H1 (cell line): ENCODE results near the gene MLEC. TPM values are rescaled to one million over a fixed set of nuclear protein-coding genes. Genes with fewer than 3 reads are reported as not detected.

Experiments used
- SAP30 ChIP-seq: fragments of 300-600 bp; sonication (generic); IDR thresholded peaks from 2 replicates; pipeline ENCODE4 v1.7.1; 2012; ENCODE audit warnings: low read length, moderate library complexity, mild to moderate bottlenecking, inconsistent platforms; ENCODE audit not compliant: insufficient read depth, insufficient replicate concordance
- SP1 ChIP-seq: IDR thresholded peaks from 2 replicates; pipeline ENCODE4 v1.6.1; 2011; ENCODE audit warnings: low read depth, low read length
- TAF7 ChIP-seq: optimal IDR thresholded peaks from 2 replicates; pipeline ENCODE3; 2011; ENCODE audit warnings: low read depth, mild to moderate bottlenecking, inconsistent platforms, low read length, moderate library complexity, borderline replicate concordance
- polyA plus RNA-seq, 7 experiments: library from polyadenylated mRNA; depleted of rRNA in 3 of 7; stranded (reverse) in 5 of 7; unstranded in 2 of 7; fragments of >200 nt in 5 of 7; fragments of 200-250 nt in 2 of 7; gene quantifications; 1 replicate in 5 of 7; 2 replicates in 1 of 7; 4 replicates in 1 of 7; pipeline versions ENCODE4 v1.2.1 to v1.2.3, GENCODE V29; 2011 to 2013; ENCODE audit warnings: missing spikeins in 2 of 7, mixed read lengths in 2 of 7
- total RNA-seq: library from RNA; stranded (reverse); fragmentation: NEBNext Ultra II Directional; extraction: Animal tissue kit (Norgen Biotek cat#: 25700); gene quantifications from 2 replicates; pipeline ENCODE4 v1.2.1, GENCODE V29; 2021
- TF ChIP-seq, protein P1 (sequence below): fragments of 300-600 bp; sonication (generic); IDR thresholded peaks from 2 replicates; pipeline ENCODE4 v1.7.1; 2012; ENCODE audit warnings: low read length, moderate library complexity, mild to moderate bottlenecking, inconsistent platforms; ENCODE audit not compliant: insufficient replicate concordance

The MLEC gene
- total and polyA plus RNA-seq, 2 of the 8 experiments (the other 6 are each of a cell fraction or from before 2014, with no cell fraction given): 37.1 to 260 TPM

DNA sequence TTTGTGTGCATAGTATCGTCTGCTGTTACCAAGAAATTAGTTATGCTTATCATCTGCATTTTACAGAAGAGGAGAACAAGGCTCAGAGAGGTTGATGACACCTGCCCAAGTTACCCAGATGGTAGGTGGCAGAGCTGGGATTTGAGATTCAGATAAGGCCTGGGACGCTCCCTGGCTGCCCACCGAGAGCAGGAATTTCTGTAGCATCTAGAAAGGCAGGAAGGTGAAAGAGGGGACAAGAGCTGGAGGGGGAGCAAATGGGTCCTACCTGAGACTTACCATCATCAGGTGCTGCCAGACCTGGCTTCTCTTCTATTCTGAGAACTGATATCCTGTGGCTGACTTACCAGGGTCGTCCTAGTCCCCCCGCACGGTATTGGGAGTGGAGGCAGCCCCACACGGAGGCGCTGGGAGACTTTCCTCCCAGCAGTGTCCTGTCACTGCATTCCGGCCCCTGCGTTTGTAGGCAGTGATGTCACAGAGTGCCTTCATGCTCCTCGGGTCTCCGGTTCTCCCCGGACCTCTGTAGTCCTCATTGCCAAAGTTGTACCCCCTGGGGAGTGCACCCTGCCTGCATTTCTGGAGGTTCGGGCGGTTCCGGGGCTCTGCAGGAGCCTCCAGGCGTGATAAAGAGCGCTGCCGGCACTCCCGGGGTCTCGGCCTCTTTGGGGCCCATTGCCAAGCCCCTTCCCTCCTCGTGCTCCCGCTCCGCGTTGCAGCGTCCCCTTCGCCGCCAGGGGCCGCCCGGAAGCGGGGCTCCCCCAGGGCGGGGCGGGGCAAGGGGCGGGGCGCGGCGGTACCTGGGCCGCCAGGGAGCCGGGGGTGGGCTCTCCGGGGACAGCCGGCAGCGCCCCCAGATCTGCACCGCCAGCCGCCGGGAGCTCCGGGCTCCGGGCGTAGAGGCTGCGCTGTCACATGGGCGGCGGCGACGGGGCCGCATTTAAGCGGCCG, 46.9 kb upstream of the MLEC start, which contains the start of gene CABP1 (continued):
- TF ChIP-seq, protein P1, sequence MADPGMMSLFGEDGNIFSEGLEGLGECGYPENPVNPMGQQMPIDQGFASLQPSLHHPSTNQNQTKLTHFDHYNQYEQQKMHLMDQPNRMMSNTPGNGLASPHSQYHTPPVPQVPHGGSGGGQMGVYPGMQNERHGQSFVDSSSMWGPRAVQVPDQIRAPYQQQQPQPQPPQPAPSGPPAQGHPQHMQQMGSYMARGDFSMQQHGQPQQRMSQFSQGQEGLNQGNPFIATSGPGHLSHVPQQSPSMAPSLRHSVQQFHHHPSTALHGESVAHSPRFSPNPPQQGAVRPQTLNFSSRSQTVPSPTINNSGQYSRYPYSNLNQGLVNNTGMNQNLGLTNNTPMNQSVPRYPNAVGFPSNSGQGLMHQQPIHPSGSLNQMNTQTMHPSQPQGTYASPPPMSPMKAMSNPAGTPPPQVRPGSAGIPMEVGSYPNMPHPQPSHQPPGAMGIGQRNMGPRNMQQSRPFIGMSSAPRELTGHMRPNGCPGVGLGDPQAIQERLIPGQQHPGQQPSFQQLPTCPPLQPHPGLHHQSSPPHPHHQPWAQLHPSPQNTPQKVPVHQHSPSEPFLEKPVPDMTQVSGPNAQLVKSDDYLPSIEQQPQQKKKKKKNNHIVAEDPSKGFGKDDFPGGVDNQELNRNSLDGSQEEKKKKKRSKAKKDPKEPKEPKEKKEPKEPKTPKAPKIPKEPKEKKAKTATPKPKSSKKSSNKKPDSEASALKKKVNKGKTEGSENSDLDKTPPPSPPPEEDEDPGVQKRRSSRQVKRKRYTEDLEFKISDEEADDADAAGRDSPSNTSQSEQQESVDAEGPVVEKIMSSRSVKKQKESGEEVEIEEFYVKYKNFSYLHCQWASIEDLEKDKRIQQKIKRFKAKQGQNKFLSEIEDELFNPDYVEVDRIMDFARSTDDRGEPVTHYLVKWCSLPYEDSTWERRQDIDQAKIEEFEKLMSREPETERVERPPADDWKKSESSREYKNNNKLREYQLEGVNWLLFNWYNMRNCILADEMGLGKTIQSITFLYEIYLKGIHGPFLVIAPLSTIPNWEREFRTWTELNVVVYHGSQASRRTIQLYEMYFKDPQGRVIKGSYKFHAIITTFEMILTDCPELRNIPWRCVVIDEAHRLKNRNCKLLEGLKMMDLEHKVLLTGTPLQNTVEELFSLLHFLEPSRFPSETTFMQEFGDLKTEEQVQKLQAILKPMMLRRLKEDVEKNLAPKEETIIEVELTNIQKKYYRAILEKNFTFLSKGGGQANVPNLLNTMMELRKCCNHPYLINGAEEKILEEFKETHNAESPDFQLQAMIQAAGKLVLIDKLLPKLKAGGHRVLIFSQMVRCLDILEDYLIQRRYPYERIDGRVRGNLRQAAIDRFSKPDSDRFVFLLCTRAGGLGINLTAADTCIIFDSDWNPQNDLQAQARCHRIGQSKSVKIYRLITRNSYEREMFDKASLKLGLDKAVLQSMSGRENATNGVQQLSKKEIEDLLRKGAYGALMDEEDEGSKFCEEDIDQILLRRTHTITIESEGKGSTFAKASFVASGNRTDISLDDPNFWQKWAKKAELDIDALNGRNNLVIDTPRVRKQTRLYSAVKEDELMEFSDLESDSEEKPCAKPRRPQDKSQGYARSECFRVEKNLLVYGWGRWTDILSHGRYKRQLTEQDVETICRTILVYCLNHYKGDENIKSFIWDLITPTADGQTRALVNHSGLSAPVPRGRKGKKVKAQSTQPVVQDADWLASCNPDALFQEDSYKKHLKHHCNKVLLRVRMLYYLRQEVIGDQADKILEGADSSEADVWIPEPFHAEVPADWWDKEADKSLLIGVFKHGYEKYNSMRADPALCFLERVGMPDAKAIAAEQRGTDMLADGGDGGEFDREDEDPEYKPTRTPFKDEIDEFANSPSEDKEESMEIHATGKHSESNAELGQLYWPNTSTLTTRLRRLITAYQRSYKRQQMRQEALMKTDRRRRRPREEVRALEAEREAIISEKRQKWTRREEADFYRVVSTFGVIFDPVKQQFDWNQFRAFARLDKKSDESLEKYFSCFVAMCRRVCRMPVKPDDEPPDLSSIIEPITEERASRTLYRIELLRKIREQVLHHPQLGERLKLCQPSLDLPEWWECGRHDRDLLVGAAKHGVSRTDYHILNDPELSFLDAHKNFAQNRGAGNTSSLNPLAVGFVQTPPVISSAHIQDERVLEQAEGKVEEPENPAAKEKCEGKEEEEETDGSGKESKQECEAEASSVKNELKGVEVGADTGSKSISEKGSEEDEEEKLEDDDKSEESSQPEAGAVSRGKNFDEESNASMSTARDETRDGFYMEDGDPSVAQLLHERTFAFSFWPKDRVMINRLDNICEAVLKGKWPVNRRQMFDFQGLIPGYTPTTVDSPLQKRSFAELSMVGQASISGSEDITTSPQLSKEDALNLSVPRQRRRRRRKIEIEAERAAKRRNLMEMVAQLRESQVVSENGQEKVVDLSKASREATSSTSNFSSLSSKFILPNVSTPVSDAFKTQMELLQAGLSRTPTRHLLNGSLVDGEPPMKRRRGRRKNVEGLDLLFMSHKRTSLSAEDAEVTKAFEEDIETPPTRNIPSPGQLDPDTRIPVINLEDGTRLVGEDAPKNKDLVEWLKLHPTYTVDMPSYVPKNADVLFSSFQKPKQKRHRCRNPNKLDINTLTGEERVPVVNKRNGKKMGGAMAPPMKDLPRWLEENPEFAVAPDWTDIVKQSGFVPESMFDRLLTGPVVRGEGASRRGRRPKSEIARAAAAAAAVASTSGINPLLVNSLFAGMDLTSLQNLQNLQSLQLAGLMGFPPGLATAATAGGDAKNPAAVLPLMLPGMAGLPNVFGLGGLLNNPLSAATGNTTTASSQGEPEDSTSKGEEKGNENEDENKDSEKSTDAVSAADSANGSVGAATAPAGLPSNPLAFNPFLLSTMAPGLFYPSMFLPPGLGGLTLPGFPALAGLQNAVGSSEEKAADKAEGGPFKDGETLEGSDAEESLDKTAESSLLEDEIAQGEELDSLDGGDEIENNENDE: no peak
- peak; percentile 21; the same call in 1 of the 2 replicates for TF ChIP-seq SP1
- peak; percentile 47 for TF ChIP-seq TAF7
- peak; percentile 91 for TF ChIP-seq SAP30
